ENCODE measurements around the gene NBEA.
"Not testable (repeated sequence)": the region's sequence is repeated elsewhere in the genome, so short reads cannot be mapped to it uniquely, and the experiment has no call there.

The NBEA gene

DNA sequence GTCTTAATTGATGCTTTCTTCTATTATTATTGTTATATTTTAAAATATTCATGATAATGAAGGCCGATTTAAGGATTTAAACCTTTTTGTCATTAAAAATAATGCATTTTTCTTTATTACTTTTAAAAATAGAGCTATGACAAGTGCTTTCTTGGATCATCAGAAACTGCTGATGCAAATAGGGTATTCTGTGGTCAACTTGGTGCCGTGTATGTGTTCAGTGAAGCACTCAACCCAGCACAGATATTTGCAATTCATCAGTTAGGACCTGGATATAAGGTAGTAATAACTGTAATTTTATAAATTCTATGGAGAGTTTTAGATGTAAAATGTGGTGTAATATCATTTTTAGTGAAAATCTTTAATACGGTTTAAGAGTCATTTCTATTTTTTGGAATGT is 116.5 kb downstream of the NBEA start:
- DNase-seq (ENCODE audit: low read depth, low spot score): not testable (repeated sequence)

DNA sequence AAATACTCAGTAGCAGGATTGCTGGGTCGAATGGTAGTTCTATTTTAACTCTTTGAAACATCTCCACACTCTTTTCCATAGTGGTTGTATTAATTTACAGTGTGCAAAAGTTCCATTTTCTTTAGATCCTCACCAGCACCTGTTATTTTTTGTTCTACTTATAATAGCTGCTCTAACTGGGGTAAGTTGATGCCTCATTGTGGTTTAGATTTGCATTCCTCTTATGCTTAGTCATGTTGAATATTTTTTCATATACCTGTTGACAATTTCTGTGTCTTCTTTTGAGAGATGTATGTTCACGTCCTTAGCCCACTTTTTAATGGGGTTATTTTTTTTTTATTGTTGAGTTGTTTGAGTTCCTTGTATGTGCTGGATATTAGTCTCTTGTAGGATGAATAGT is 144.6 kb downstream of the NBEA start:
- no peak for DNase-seq (ENCODE audit: low read depth, low spot score)

DNA sequence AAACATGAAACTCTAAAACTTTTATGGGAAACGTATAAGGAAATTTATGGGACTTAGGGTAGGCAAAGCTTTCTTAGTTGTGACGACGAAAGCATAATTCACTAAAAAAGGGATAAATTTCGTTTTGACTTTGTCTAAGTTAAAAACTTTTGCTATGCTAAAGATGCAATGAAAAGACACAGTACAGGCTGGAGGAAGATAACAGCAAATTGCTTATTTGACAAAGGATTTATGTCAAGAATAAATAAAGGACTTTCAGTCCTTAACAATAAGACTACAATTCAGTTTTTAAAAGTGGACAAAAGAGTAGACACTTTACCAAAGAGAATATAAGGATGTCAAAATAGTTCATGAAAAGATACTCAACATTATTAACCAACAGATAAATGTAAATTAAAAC is 150.2 kb downstream of the NBEA start:
- no peak for DNase-seq (ENCODE audit: low read depth, low spot score)

DNA sequence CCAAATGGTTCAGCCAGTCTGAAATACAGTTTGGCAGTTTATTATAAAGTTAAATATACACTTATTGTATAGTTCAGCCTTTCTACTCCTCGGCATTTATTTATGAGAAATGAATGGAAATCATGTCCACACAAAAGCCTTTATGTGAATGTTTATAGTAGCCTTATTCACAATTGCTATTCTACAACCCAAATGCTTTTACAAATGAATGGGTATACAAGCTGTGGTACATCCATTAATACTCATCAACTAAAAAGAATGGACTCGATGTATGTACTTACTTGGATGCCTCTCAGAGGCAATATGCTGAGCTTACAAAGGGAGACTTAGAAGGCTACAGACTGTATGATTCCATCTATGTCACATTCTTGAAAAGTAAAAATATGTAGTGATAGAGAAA is 150.7 kb downstream of the NBEA start:
- DNase-seq (ENCODE audit: low read depth, low spot score): no peak

DNA sequence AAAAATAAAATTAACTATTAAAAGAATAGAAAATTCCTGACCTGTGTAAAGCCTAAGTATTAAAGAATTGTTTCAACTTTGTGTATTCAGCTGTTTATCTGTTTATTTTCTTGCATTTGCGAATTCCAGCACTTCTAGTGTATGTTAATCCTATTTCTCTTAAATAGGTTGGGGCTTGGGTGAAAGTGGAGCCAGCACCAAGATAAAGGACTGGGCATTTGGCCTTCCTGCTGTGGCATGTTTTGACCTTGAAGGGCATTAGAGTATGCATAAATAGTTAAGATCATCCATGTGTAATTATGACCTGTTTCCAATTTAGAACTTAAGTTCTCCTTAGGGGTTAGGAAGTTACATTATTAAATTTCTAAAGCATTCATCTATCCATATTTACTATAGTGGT is 151.3 kb downstream of the NBEA start:
- DNase-seq (ENCODE audit: low read depth, low spot score): no peak

DNA sequence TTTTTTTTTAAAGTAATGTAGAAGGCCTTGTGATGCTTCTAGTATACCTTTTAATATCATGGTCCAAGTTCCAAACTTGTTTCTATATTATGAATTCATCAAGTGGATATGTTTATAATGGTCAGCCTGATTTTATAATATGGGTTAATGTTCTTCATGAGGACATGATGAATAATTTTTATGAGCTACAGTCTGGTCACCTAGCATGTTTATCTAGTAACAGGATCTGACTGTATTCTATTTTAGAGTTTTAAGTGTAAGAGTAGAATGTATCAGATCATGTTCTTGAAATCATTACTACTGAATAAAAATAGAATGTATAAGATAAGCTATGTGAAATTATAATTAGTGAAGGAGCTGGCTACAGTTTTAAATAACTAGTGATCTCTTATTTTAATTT is 164.7 kb downstream of the NBEA start:
- not testable (repeated sequence) for DNase-seq (ENCODE audit: low read depth, low spot score)

DNA sequence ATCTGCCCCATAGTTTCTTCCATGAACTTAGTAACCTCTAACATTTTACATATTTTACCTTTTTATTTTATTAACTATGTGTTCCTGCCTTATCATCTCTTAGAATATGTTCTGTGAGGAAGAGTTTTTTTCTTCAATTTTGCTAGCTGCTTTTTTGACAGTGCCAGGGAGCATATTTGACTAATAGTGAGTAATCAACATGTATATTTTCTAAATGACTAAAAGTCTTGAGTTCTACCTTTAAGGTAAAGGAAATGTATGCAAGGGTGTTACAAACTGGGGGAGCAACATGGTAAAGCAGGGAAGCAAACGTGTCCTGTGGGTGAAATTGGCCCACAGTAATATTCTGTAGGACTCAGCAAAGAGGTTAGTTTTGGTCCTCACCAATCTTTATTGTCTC is 165.5 kb downstream of the NBEA start:
- no peak for DNase-seq (ENCODE audit: low read depth, low spot score)

DNA sequence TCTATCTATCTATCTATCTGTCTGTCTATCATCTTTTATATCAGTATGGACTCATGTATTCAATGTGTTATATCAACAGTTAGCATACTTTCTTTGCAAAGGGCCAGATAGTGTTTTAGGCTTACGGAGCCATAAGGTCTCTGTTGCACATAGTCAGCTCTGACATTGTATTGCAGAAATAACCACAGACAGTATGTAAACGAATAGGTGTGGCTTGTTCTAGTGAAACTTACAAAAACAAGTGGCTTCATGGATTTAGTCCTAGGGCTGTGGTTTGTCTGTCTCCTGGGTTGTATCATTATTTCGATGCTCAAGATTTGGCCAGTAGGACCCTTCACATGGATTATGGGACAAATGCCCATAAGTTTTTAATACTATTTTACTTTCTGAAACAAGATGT is 171.5 kb downstream of the NBEA start:
- not testable (repeated sequence) for DNase-seq (ENCODE audit: low read depth, low spot score)

DNA sequence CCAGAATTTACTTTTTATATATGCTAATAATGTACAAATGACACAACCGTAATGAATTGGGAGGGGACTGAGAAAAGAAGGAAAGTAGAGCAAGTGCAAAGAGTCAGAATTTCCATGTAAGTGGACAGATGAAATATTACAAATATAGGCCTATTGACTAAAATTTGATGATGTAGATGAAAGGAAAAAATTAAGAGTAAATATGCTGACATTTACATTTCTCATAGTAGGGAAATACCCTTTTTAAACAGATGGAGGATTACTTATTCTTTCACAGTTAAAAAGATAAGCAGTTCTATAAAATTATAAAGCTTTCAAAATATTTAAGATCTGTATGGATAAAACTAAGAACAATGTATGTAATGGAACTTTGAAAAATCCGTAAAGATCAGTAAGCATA is 185.4 kb downstream of the NBEA start:
- no peak for DNase-seq (ENCODE audit: low read depth, low spot score)

DNA sequence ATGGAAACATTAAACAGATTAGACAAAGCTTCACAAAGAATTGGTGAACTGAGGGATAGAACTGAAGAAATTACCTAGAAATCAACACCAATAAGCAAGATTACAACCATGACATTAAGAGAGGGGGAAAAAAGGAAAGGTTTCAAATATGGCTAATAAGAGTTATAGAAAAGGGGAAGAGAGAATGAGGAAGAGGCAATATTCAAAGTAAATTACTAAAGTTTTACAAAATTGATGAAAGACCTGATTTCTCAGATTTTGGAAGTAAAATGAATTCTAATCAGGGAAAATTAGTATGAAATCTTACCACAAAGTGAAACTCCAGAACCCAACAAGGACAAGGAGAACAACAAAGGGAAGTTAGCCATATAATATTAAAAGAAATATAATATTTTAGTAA is 187.4 kb downstream of the NBEA start:
- DNase-seq (ENCODE audit: low read depth, low spot score): no peak

DNA sequence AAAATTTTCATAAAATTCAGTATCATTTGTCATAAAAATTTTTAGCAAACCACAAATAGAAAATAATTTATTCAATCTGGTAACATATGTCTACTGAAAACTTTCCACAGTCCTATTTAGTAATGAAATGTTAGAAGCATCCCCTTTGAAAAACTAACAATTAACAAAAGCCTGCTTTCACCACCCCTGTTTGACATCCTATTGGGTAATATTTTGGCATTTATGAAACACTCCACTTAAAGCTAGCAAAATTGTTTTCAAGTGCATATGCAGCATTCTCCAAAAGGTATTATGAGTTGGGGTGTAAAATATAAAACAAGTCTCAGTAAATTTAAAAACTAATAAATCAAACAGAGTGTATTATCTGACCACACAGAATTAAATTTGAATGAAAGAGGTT is 189.4 kb downstream of the NBEA start:
- DNase-seq (ENCODE audit: low read depth, low spot score): no peak

DNA sequence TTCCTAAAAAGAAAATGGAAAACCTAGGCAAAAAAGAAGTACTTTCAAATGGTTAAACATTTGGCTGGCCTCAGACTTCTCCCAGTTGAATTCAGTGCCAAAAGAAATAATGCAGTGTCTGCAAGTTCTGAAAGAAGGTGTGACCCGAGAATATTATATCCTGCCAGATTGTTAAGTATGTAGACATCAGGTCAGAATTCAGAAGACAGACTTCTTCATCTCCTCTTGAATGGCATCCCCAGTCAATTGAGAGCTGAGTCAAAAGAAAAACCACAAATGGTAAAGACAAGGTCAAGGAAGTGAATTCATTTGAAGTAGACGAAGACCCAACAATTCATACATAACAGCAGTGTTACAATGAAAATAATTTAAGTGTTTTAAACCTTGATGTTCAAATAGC is 194.5 kb downstream of the NBEA start:
- no peak for DNase-seq (ENCODE audit: low read depth, low spot score)

DNA sequence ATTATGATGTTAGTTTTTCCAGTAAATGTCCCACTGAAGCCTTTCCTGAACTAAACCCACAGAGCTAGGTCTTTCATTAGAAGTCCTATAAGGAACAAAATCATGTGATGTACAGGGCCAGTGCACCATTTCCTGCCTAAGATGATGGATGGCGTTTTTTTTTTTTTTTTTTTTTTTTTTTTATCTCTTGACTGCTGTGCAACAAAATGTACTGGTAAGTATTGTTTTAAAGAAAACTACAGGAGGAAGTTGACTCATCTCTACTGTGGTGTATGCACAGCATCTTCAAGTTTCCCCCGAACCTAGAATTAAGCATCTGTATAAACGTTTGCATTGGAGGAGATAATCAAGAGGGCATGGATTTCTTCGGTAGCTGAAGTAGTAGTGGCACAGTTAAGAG is 197.5 kb downstream of the NBEA start:
- DNase-seq (ENCODE audit: low read depth, low spot score): no peak

DNA sequence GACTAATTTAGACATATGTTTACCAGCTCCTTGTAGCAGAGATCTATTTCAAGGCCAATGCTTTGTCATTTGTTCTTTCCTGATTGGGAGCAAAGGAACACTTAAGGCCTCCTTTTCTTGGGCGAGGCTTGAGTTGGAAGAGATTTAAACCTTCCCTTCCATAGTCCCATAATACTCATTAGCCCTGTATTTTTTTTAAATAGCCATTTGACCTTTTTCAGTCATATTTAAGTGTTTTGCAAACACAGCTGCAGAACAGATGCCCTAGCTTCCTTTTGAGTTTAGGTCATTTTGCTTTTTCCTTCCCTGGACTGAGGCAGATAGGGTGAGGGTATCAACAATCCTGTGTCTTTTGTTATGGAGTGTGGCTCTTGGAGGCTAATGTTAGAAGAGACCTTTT is 198.3 kb downstream of the NBEA start:
- DNase-seq (ENCODE audit: low read depth, low spot score): no peak

DNA sequence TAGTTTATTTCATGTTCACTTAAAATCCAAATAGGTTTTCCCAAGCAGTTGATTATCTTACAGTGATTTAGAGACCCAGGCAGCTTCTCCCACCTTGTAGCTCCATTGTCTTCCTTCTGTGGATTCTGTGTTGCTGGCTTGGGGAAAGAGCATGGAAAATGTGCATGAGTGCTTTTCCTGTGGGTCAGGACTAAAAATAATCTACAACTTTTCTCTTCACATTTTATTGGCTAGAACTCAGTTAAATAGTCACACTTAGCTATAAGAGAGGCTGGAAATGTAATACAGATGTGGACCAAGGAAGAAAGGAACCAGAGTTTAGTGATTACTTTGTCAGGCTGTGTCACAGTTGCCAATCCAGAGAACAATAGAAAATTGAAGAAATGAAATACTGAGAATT is 198.8 kb downstream of the NBEA start:
- DNase-seq (ENCODE audit: low read depth, low spot score): no peak

DNA sequence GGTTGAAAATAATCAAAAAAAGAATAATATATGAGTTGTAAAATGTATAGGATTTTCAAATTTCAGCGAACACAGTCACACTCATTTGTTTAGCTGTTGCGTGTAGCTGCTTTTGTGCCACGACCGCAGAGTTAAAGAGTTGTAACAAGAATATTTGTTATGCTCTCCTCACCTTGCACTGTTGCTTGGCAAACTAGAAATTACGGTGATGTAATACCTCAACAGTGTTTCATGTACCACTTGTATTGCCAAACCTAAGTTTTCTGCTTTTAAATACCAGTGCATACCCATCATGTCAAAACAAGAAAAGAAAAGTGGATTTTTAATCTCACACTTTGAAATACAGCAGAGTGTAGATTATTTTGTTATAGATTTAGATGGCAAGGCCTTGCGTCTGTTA is 201.1 kb downstream of the NBEA start:
- DNase-seq (ENCODE audit: low read depth, low spot score): no peak

DNA sequence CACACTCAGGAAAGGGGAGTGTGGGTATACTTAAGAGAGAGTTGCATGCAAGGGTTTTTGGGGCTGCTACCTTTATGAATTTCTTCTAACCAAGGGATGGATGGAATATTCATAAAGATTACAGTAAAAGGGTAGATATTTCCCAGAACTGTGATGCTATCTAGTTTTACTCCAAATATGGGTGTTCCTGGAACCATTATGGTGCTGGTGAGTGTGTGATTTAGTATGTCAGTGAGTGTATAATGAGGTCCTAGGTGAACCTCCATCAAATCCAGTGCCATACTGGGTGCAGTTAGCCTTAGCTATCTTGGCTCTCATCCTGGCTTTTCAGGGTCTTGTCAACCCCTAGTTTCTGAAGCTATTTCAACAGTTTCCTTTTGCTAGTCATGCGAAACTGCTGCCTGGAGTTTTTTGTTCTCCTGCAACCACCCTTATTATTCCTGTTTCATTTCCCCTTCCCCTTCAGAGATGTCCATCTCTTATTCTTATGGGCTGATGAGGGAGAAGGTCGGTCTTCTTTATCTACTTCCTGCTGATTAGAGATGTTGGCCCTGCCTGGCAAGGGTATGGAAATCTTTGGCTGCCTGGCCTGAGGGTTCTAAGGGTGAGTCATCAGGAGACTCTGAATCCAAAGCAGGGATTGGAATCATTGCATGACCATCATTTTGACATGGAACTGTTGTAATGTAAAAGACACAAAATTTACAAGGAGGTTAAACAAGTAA is 202.3 kb downstream of the NBEA start:
- DNase-seq (ENCODE audit: low read depth, low spot score): peak; percentile 10

DNA sequence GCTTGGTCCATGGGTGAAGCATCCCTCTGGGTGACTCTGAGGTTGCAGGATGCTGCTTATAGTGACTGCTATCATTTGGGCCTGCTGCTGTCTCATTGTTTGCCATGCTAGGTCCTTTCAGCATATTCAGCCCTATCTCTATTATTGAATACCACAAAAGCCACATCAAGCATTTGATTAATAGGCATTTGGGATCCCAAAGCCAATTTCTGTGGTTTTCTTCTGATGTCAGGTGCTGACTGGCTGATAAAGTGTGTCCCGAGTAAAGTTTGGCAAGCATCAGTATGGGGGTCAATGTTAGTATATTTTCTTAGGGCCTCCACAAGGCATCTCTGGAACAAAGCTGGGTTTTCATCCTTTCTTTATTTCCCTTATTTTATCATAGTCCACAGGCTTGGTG is 204.6 kb downstream of the NBEA start:
- DNase-seq (ENCODE audit: low read depth, low spot score): no peak

DNA sequence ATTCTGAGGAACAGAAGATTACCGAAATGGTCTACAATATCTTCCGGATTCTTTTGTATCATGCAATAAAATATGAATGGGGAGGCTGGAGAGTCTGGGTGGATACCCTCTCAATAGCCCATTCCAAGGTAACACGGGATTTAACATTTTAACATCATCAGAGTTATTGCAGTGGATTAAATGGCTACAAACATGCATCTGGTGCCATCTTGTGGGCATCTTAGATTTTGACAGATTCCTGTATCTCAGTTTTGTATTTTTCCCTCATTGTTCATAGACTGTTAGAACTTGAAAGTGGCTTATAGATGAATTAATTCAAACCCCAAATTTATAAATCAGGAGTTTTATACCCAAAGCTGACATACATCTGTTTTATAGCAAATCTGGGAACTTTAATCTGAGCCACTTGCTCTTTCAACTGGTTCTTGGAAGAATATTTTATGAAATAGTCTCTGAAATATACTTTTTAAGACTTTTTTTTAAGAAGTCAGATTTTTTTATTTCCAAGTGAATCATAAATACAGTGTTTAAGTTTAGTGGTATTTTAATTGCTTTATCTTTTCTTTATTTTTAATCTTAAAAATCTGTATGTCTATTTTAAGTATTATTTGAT is 215.2 kb downstream of the NBEA start:
- DNase-seq (ENCODE audit: low read depth, low spot score): peak; percentile 7

DNA sequence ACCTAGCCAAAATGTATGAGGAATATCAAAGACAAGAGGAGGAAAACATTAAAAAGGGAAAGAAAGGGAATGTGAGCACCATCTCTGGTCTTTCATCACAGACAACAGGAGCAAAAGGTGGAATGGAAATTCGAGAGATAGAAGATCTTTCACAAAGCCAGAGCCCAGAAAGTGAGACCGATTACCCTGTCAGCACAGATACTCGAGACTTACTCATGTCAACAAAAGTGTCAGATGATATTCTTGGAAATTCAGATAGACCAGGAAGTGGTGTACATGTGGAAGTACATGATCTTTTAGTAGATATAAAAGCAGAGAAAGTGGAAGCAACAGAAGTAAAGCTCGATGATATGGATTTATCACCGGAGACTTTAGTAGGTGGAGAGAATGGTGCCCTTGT is 217.0 kb downstream of the NBEA start:
- no peak for DNase-seq (ENCODE audit: low read depth, low spot score)

DNA sequence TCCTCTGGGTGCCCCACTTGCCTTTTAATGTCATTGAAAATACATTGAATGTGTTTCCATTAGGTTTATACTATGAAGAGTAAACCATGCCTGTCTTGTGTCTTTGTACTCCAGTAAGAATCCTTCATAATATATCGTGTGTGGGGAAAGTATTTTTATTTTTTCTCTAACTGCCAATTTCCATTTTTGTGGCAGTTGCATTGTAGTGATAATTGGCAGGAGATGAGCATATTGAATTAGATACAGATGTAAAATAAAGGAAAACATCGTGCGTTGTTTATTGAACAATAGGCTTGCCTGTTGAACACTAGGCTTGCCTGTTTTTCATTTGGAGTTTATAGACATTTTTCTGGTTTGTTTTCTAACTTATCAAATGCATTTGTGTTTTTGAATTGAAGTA is 218.8 kb downstream of the NBEA start:
- no peak for DNase-seq (ENCODE audit: low read depth, low spot score)

DNA sequence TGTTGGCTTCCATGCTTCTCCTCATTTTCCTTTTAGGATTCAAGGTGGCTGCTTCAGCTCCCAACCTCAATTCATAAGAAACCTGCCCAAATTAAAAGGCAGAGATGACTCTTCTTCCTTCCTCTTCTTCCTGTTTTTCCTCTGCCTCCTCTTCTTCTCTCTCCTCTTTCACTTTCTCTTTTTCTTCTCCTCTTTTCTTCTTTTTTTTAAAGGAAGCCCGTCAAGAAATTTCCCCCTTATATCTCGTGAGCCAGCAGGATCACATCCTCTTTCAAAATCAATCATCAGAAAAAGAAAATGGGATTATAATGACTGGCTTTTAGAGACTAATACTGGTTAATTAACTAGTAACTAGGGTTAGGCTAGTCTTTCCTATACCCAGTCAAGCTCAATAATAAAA is 220.3 kb downstream of the NBEA start:
- no peak for DNase-seq (ENCODE audit: low read depth, low spot score)

DNA sequence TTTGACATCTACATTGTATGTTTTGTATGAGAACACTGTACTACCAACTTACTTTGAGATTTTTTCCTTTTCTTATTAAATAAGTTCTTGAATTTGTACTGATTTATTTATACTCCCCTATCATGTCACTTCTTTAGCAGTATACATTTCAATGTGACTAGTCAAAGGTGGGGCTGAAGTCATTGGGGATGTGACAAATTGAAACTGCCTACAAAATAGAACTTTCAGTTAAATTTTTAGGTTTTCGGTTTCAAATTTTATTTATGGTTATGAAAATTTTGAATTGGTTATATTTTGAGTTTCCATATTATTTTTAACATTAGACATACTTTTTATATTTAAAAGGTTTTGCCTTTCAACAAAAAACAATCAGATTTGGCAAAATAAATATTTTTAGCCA is 221.6 kb downstream of the NBEA start:
- no peak for DNase-seq (ENCODE audit: low read depth, low spot score)
